ENCODE results near the gene CDK2AP2. TPM values are rescaled to one million over a fixed set of nuclear protein-coding genes. Genes with fewer than 3 reads are reported as not detected.
A peak's percentile ranks its signal among the peaks of the same experiment; 100 is the strongest.
"Not testable (repeated sequence)": the region's sequence is repeated elsewhere in the genome, so short reads cannot be mapped to it uniquely, and the experiment has no call there.

The CDK2AP2 gene
- total and polyA plus RNA-seq, 7 donors, result 13.3 to 126 (median 32.9) TPM

DNA sequence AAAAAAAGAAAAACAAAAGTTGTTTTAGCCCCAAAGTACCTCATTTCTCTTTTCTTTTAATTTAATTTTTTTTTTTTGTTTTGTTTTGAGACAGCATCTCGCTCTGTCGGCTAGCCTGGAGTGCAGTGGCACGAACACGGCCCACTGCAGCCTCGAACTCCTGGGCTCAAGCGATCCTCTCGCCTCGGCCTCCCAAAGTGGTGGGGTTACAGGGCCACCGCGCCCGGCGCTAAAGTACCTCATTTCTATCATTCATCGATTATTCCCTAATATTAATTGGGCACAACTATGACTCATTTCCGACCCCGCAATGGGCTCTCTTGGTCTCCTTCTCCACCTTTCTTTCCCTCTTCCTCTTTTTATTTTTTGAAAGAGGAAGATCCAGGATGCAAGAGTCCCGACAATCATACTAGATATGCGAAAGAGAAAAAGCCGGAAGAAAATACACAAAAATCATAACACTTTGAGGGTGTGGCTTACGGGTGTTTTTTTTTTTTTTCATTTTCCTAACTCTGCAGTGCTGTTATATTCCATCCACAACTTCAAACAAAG lies 25.6 kb downstream of the CDK2AP2 start:
- peaks cover 0 to 37% (median 24%) of the 10 kb centered on the region in 4 donors for H3K4me1 ChIP-seq
- H3K9me3 ChIP-seq, result no peaks in the 10 kb centered on the region
- no peak for DNase-seq
- H3K36me3 ChIP-seq, result peaks cover 0 to 6% (median 0%) of the 10 kb centered on the region in 4 donors
- TF ChIP-seq CTCF (IDR thresholded peaks at IDR 0.05) (no peak), EP300 (IDR thresholded peaks at IDR 0.05) (no peak), POLR2A (IDR thresholded peaks at IDR 0.05) (no peak), POLR2AphosphoS5 (IDR thresholded peaks at IDR 0.05) (no peak)
- H3K4me3 ChIP-seq, result peak overlapping the region; percentile 36 to 59 (median 51)
- WGBS, 2 donors, result 29 to 41% methylated on average over 19 of the region's 19 CpGs
- H3K27ac ChIP-seq, result peak overlapping the region; percentile 81 to 87 (median 82)
- intact Hi-C loops (cut with DNase I), result loop anchor here (1.0 to 5.0 kb wide), 3 partner anchors 13 to 80 kb away; partner anchors contain the start of genes PPP1CA, TBC1D10C and TMEM134
- H3K27me3 ChIP-seq, result no peaks in the 10 kb centered on the region

- H3K4me1 ChIP-seq; intact Hi-C loops (cut with DNase I); H3K36me3 ChIP-seq; H3K27me3 ChIP-seq; H3K27ac ChIP-seq; DNase-seq; H3K9me3 ChIP-seq; H3K4me3 ChIP-seq: not testable (repeated sequence)
- 81 to 82% methylated on average over 14 of the region's 16 CpGs for WGBS, 2 donors
These were observed 30.5 kb downstream of the CDK2AP2 start for GRCh38 chr11:67477344-67478050.

DNA sequence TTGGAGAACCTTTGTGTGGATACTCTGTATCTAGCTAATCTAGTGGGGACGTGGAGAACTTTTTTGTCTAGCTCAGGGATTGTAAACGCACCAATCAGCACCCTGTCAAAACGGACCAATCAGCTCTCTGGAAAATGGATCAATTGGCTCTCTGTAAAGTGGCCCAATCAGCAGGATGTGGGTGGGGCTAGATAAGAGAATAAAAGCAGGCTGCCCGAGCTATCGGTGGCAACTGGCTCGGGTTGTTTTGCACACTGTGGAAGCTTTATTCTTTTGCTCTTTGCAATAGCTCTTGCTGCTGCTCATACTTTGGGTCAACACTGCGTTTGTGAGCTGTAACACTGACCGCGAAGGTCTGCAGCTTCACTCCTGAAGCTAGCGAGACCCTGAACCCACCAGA lies 31.3 kb downstream of the CDK2AP2 start:
- H3K9me3 ChIP-seq; intact Hi-C loops (cut with DNase I); H3K27ac ChIP-seq; H3K27me3 ChIP-seq; H3K36me3 ChIP-seq; DNase-seq; H3K4me3 ChIP-seq; H3K4me1 ChIP-seq: not testable (repeated sequence)
- 79 to 85% methylated on average over 10 of the region's 10 CpGs for WGBS, 2 donors

- Histone ChIP-seq H3K27me3 (no peaks in the 10 kb centered on the region), H3K9me3 (no peaks in the 10 kb centered on the region), H3K4me3 (no peak overlapping the region), H3K4me1 (peaks cover 0 to 16% (median 10%) of the 10 kb centered on the region in 4 donors), H3K27ac (no peak overlapping the region), H3K36me3 (no peaks in the 10 kb centered on the region)
- TF ChIP-seq EP300 (IDR thresholded peaks at IDR 0.05), result no peak
- TF ChIP-seq POLR2A (IDR thresholded peaks at IDR 0.05), result no peak
- no peak for TF ChIP-seq CTCF (IDR thresholded peaks at IDR 0.05)
- no peak for TF ChIP-seq POLR2AphosphoS5 (IDR thresholded peaks at IDR 0.05)
- intact Hi-C loops (cut with DNase I), result no loop called here
- WGBS, 2 donors, result 78 to 81% methylated on average over 7 of the region's 7 CpGs
- DNase-seq, result no peak
These were observed 35.1 kb downstream of the CDK2AP2 start for GRCh38 chr11:67472882-67473281.

DNA sequence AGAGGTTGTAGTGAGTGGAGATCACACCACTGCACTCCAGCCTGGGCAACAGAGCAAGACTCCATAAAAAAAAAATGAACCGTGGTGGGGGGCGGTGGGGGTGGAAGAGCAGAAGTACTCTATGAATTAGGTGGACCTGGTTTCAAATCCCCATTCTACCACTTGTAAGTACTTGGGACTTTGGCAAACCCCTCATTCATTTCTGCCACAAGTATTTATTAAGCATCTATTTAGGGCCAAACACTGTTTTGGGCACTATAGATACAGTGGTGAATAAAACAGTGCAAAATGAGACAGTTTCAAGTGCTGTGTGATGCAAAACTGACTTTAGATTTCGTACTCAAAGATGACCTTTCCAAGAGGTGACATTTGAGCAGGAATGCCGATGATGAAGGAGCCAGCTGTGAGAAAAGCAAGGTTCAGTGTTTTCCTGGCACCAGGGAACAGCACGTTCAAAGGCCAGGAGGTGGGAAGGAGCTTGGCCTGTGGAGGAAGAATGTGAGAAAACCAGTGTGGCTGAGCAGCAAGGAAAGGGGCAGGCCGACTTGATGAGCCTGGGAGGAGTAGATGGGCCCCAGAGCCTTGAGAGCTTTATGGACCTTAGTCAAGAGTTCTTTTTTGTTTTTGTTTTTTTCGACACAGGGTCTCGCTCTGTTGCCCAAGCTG lies 37.5 kb downstream of the CDK2AP2 start:
- Histone ChIP-seq H3K27ac (peak overlapping the region in 1 of 4 donors; percentile 93), H3K4me3 (no peak overlapping the region), H3K27me3 (no peaks in the 10 kb centered on the region), H3K9me3 (no peaks in the 10 kb centered on the region), H3K36me3 (no peaks in the 10 kb centered on the region), H3K4me1 (peaks cover 0 to 34% (median 22%) of the 10 kb centered on the region in 4 donors)
- TF ChIP-seq EP300 (IDR thresholded peaks at IDR 0.05), result no peak
- TF ChIP-seq POLR2AphosphoS5 (IDR thresholded peaks at IDR 0.05), result no peak
- TF ChIP-seq POLR2A (IDR thresholded peaks at IDR 0.05), result no peak
- no peak for TF ChIP-seq CTCF (IDR thresholded peaks at IDR 0.05)
- 78 to 81% methylated on average over 8 of the region's 8 CpGs for WGBS, 2 donors
- DNase-seq, result no peak
- intact Hi-C loops (cut with DNase I), result no loop called here
